Activated CD8-positive, alpha-beta memory T cell treated with anti-CD3 and anti-CD28 coated beads for 24 hours (primary cell): ENCODE data around the gene JAK1.
"Not testable (repeated sequence)": the region's sequence is repeated elsewhere in the genome, so short reads cannot be mapped to it uniquely, and the experiment has no call there.

Source experiments
- DNase-seq: peaks from one replicate; pipeline ENCODE4 v3.0.0-alpha.2; 2020

Gene JAK1

GRCh38 chr1:64948216-64948615 lies 18.1 kb downstream of the JAK1 start:
- no peak for DNase-seq

DNA sequence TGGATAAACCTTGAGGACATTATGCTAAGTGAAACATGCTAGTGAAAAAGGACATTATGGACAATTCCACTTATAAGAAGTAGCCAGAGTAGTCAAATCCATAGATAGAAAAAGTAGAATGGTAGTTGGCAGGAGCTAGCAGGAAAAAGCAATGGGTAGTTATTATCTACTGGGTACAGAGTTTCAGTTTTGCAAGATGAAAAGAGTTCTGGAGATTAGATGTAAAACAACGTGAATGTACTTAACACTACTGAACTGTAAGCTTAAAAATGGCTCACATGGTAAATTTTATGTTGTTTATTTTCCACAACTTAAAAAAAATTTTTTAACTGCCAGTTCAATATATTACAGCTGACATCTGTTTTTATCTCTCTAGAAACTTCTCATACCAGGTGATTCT lies 19.4 kb downstream of the JAK1 start:
- DNase-seq: no peak

- no peak for DNase-seq
Measured at GRCh38 chr1:64944913-64945312, 21.4 kb downstream of the JAK1 start.

GRCh38 chr1:64942675-64943074 lies 23.7 kb downstream of the JAK1 start:
- DNase-seq: no peak

GRCh38 chr1:64942118-64942517 lies 24.2 kb downstream of the JAK1 start:
- no peak for DNase-seq

DNA sequence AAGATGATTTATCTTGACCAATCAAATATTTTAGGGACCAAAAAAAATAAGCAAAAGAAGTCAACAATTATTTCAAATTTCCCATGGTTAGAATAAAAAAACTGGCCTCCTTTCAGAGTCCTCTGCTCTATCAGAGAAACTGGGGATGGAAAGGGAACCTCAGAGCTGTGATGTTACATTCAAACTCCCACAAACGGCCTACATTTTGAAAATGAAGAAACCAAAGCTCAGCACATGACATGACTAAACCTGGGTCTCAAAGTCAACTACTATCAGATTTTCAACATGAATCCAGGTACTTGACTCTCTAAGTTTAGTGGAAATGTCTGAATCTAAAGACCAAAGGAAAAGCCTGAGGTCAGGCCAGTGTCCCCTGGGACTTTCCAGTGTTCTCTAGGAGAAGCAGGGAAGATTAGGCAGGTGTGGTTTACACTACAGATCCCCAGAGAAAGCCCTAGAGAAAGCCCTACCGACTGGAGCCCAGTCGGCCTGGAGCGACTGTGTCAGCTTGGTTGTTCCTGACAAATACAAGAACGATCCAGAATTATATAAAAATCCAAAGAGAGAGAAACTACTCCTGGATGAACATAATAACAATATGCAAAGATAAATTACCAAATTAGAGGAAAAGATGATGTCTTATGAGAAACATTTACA lies 24.8 kb downstream of the JAK1 start:
- no peak for DNase-seq

- DNase-seq: no peak
Measured at GRCh38 chr1:64940025-64940424, 26.3 kb downstream of the JAK1 start.

DNA sequence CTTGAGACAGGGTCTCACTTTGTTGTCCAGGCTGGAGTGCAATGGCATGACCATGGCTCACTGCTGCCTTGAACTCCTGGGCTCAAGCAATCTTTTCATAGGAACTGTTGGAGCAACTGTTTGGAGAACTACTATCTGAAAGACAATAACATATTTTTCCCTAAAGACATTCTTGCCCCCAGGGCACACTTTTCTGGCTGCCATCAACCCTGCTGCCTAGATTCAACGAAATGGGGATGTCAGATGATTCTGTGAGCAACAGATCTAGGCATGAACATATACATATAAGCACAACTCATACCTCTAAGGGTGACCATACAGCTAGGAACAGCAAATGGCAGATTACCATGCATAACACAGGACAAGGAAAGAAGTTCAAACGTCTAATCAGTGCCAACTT lies 27.4 kb downstream of the JAK1 start:
- DNase-seq: no peak

- DNase-seq: no peak
Measured at GRCh38 chr1:64936956-64937355, 29.4 kb downstream of the JAK1 start.

DNA sequence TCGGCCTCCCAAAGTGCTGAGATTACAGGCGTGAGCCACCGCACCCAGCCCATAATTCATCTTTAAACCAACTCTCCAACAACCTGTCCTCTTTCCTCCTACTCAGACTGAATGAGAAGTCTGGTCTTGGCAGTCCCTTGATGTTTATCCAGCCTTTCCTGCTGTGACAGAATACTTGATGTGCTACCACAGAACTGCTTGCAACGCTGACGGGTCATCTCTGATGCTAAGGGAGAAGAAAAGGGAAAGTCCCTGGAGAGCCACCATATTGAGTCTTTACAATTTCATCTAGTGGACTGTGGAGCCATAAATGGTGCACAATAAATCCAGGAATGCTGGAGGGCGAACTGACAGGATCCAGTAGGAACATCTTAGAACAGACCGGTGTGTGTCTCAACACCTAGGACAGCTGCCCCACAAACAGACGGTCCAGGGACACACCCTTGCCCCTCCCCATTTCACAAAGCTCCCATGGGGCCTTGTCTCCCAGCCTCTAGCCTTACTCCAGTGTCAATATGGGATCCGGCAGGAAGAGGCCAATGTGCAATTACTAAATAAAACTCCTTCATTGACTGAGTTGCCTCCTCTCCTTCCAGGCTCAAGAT lies 30.7 kb downstream of the JAK1 start:
- no peak for DNase-seq

GRCh38 chr1:64934878-64935275 lies 31.5 kb downstream of the JAK1 start:
- no peak for DNase-seq

- no peak for DNase-seq
Measured at GRCh38 chr1:64934115-64934877, 32.1 kb downstream of the JAK1 start.

DNA sequence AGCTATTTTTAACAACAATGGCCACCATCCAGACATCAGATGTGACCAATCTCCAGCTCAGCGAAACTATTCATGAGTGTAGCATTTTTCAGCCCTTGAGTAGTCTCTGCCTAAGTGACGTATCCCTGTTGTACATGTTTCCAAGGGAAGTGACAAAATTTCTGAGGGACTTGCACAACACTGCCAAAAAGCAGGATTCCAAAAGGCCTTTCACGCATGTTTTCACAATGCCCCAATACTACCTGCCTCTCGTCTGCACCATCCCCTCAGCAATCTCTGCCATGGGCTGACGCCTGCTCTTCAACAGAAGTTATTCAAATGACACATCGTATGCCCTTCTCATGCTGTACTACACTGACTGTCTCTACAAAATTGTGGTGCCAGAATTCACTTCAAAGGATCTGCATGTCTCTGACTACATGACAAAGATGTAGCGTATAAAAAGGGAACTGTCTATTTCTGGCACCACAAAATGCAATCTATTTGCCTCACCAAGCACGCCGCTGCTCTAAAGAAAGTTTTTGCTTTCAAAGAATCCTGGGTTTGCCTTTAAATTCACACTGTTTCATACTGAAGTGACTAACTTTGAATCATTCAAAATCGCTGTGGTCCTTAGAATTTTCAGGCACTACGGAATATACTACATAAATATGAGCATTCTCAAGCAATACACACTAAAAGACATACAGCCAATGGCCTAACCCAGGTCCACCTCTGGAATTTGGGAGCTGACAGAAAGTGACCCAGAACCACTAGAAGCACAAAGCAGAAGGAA lies 32.9 kb downstream of the JAK1 start:
- DNase-seq: no peak

DNA sequence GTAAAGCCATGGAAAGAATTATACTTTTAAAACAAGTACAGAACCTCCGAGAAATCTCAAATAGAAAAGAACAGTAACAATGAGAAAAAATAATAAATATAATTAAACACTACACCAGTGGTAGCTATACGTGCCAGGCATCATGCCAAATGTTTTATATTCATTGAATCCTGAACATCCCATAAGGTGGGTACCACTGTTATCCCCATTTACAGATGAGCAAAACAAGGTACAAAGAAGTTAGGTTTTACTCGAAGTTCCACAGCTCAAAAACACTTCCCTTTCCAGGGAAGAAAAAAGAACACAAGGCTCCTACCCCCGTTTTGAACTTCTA lies 33.4 kb downstream of the JAK1 start:
- no peak for DNase-seq

GRCh38 chr1:64930640-64931039 lies 35.7 kb downstream of the JAK1 start:
- not testable (repeated sequence) for DNase-seq

DNA sequence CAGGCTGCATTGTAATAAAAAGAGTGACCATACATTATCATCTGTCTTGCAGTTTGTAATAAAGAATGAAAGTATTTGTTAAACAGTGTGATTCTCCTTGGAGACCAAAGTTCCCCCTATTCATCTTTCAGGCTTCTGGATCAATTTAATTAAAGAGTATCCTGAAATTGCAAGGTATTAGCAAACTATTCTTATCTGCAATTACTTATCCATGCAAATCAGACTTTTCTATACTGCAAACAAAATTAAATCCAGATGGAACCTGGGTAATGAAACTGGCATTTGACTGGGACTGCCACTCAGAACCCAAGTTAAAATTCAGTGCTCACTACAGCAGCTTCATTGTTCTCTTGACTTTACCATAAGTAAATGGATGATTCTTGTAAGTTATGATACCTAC lies 37.1 kb downstream of the JAK1 start:
- no peak for DNase-seq

GRCh38 chr1:64928325-64928724 lies 38.0 kb downstream of the JAK1 start:
- no peak for DNase-seq

DNA sequence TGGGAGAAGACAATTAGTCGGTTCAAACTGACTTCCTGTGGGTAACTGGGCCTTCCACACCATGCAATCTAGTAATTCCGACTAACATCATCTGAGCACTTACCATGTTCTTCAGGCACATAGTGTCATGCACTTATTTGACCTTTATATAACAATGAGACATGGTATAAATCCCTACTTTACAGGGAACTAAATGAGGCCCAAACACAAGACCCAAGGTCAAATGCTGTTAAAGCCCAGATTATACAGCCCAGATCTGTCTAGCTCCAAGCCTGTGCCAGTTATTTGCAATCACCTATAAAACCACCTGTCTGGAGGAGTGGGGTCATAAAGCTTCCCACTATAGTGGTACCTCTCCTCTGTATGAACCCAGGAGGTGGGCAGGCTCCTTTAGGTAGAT lies 40.8 kb downstream of the JAK1 start:
- DNase-seq: no peak

GRCh38 chr1:64923294-64923718 lies 43.0 kb downstream of the JAK1 start:
- DNase-seq: no peak

GRCh38 chr1:64922336-64922735 lies 44.0 kb downstream of the JAK1 start:
- DNase-seq: no peak

GRCh38 chr1:64921771-64922170 lies 44.6 kb downstream of the JAK1 start:
- no peak for DNase-seq

DNA sequence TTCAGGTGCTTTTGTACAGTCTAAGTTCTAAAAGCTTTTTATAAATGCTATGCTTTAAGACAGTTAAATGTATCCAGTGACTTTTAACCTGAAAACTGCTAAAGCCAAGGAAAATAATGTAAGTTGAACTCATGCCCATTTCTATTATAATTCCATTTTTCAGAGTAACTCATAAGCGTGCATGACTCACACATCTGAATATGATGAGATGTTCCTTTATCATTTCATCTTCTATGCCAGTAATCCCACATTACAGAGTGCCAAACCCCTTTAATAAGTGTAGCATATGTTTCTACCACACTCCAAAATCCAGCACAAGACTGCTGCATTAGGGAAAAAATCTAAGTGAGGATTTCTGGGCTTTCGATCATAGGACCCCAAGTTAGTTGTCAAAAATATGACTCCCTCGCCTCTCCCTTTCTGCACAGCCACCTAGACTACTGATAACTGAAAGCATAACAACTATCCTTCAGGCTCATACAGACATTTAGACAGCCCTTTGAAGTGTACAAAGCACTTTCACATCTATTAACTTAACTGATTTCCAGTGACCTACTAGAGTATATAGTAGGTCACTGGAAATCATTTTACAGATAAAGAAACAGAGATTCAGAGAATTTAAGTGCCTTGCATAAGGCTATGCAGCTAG lies 45.3 kb downstream of the JAK1 start:
- DNase-seq: no peak

DNA sequence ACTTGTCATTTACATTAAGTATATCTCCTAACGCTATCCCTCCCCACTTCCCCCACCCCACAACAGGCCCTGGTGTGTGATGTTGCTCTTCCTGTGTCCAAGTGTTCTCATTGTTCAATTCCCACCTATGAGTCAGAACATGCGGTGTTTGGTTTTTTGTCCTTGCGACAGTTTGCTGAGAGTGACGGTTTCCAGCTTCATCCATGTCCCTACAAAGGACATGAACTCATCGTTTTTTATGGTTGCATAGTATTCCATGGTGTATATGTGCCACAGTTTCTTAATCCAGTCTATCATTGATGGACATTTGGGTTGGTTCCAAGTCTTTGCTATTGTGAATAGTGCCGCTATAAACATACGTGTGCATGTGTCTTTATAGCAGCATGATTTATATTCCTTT lies 47.2 kb downstream of the JAK1 start:
- not testable (repeated sequence) for DNase-seq
